HepG2 (cell line): ENCODE results near the gene BLOC1S4. TPM values are rescaled to one million over a fixed set of nuclear protein-coding genes. Genes with fewer than 3 reads are reported as not detected.

Experiments
- AKNA ChIP-seq: sonication (generic); formaldehyde crosslinking; IDR thresholded peaks from 2 replicates; pipeline ENCODE4 v1.4.0; 2020; ENCODE audit warnings: missing genetic modification reagents, borderline replicate concordance
- ATRX ChIP-seq: sonication (generic); formaldehyde crosslinking; IDR thresholded peaks from 2 replicates; pipeline ENCODE4 v1.4.0; 2020; ENCODE audit warnings: missing genetic modification reagents, borderline replicate concordance
- CENPBD1 ChIP-seq: sonication (generic); formaldehyde crosslinking; IDR thresholded peaks from 2 replicates; pipeline ENCODE4 v1.8.0; 2022; ENCODE audit warnings: missing genetic modification reagents, low read depth, mild to moderate bottlenecking, borderline replicate concordance
- FOSL2 ChIP-seq: sonication (generic); formaldehyde crosslinking; IDR thresholded peaks from 2 replicates; pipeline ENCODE4 v1.4.0; 2020; ENCODE audit warnings: missing genetic modification reagents
- GABPB1 ChIP-seq: IDR thresholded peaks from 2 replicates; pipeline ENCODE4 v1.6.1; 2016; ENCODE audit warnings: mild to moderate bottlenecking, missing genetic modification reagents, moderate library complexity, missing compliant biosample characterization
- GLI4 ChIP-seq: sonication (generic); formaldehyde crosslinking; IDR thresholded peaks from 2 replicates; pipeline ENCODE4 v1.5.1; 2020; ENCODE audit warnings: missing genetic modification reagents, mild to moderate bottlenecking, moderate library complexity, borderline replicate concordance
- GLMP ChIP-seq: sonication (generic); formaldehyde crosslinking; IDR thresholded peaks from 2 replicates; pipeline ENCODE4 v1.9.0; 2021; ENCODE audit warnings: missing genetic modification reagents, mild to moderate bottlenecking, borderline replicate concordance
- HMGA1 ChIP-seq: sonication (generic); formaldehyde crosslinking; conservative IDR thresholded peaks from 2 replicates; pipeline ENCODE4 v1.4.0; 2020; ENCODE audit warnings: missing genetic modification reagents
- HNF4A ChIP-seq: sonication (generic); formaldehyde crosslinking; IDR thresholded peaks from 2 replicates; pipeline ENCODE4 v1.4.0; 2020; ENCODE audit warnings: missing genetic modification reagents
- HNRNPUL1 ChIP-seq: fragments of 200-400 bp; formaldehyde crosslinking; IDR thresholded peaks from 2 replicates; pipeline ENCODE4 v1.6.1; 2017; ENCODE audit warnings: low read depth, mild to moderate bottlenecking, low read length, moderate library complexity
- PHF8 ChIP-seq: sonication (generic); formaldehyde crosslinking; IDR thresholded peaks from 2 replicates; pipeline ENCODE4 v1.5.0; 2020; ENCODE audit warnings: missing genetic modification reagents
- POLR2A ChIP-seq, 2 experiments: IDR thresholded peaks; 2 replicates each; pipeline ENCODE4 v1.6.1; 2011; ENCODE audit warnings: low read depth in 2 of 2, low read length in 2 of 2, mild to moderate bottlenecking in 1 of 2, moderate library complexity in 1 of 2; ENCODE audit not compliant: insufficient read depth in 1 of 2
- RAD21 ChIP-seq: fragments of 450-650 bp; formaldehyde crosslinking; IDR thresholded peaks from 2 replicates; pipeline ENCODE4 v1.5.0; 2020; ENCODE audit warnings: mild to moderate bottlenecking
- RAD51 ChIP-seq: fragments of 450-650 bp; IDR thresholded peaks from 2 replicates; pipeline ENCODE4 v1.6.1; 2016; ENCODE audit warnings: borderline replicate concordance
- THAP11 ChIP-seq: IDR thresholded peaks from 2 replicates; pipeline ENCODE4 v1.6.1; 2016; ENCODE audit warnings: missing biosample characterization, missing genetic modification reagents
- THYN1 ChIP-seq: sonication (generic); formaldehyde crosslinking; IDR thresholded peaks from 2 replicates; pipeline ENCODE4 v1.8.1; 2023; ENCODE audit warnings: low read depth, mild to moderate bottlenecking, moderate library complexity, missing genetic modification reagents, borderline replicate concordance
- ZKSCAN5 ChIP-seq: sonication (generic); formaldehyde crosslinking; IDR thresholded peaks from 2 replicates; pipeline ENCODE4 v1.5.1; 2020; ENCODE audit warnings: mild to moderate bottlenecking, missing genetic modification reagents
- ZMYM4 ChIP-seq: sonication (generic); formaldehyde crosslinking; IDR thresholded peaks from 2 replicates; pipeline ENCODE4 v1.8.1; 2023; ENCODE audit warnings: mild to moderate bottlenecking, missing genetic modification reagents
- ZNF337 ChIP-seq: sonication (generic); formaldehyde crosslinking; IDR thresholded peaks from 2 replicates; pipeline ENCODE4 v1.5.1; 2020; ENCODE audit warnings: missing genetic modification reagents, low read depth, mild to moderate bottlenecking, borderline replicate concordance
- ZNF367 ChIP-seq: sonication (generic); formaldehyde crosslinking; IDR thresholded peaks from 2 replicates; pipeline ENCODE4 v1.4.0; 2020; ENCODE audit warnings: missing genetic modification reagents, borderline replicate concordance
- ZNF546 ChIP-seq: sonication (generic); formaldehyde crosslinking; conservative IDR thresholded peaks from 2 replicates; pipeline ENCODE4 v1.8.1; 2023; ENCODE audit warnings: mild to moderate bottlenecking, missing genetic modification reagents
- ZNF674 ChIP-seq: sonication (generic); formaldehyde crosslinking; IDR thresholded peaks from 2 replicates; pipeline ENCODE4 v1.5.0; 2020; ENCODE audit warnings: low read depth, mild to moderate bottlenecking, missing genetic modification reagents
- ZNF747 ChIP-seq: sonication (generic); formaldehyde crosslinking; IDR thresholded peaks from 2 replicates; pipeline ENCODE4 v1.8.1; 2023; ENCODE audit warnings: missing genetic modification reagents, mild to moderate bottlenecking, borderline replicate concordance
- ZNF75D ChIP-seq: sonication (generic); formaldehyde crosslinking; IDR thresholded peaks from 2 replicates; pipeline ENCODE4 v1.8.1; 2023; ENCODE audit warnings: missing genetic modification reagents, mild to moderate bottlenecking, borderline replicate concordance
- ZSCAN30 ChIP-seq: sonication (generic); formaldehyde crosslinking; IDR thresholded peaks from 2 replicates; pipeline ENCODE4 v1.5.0; 2020; ENCODE audit warnings: mild to moderate bottlenecking, missing genetic modification reagents
- polyA plus RNA-seq, 8 experiments: library from polyadenylated mRNA; depleted of rRNA in 3 of 8; stranded (reverse) in 7 of 8; unstranded in 1 of 8; fragments of >200 nt; fragmentation: Illumina TruSeq in 4 of 8; extraction: Trizol in 4 of 8; gene quantifications; 2 replicates each; pipeline versions ENCODE4 v1.2.1 to v1.2.3, GENCODE V29; 2011 to 2016; ENCODE audit warnings: low read depth in 4 of 8, missing spikeins in 1 of 8, mixed read lengths in 1 of 8; ENCODE audit not compliant: insufficient read depth in 1 of 8
- total RNA-seq, 5 experiments: library from RNA; depleted of rRNA; stranded (reverse); fragments of >200 nt; fragmentation: Illumina TruSeq; extraction: Trizol; gene quantifications; 2 replicates each; pipeline ENCODE4 v1.2.3, GENCODE V29; 2016; ENCODE audit warnings: low read depth in 1 of 5

Gene BLOC1S4
- total and polyA plus RNA-seq, 2 of the 13 experiments (the other 11 are each of a cell fraction or from before 2014, with no cell fraction given) = 15.5 to 20.9 TPM

- TF ChIP-seq AKNA (CRISPR knock-in tag) = no peak
- TF ChIP-seq HMGA1 (CRISPR knock-in tag) = no peak
- TF ChIP-seq RAD51 = no peak
- TF ChIP-seq FOSL2 (CRISPR knock-in tag) = no peak
- peak; percentile 30; the same call in 1 of the 2 replicates for TF ChIP-seq GABPB1
- no peak for TF ChIP-seq ZNF367 (CRISPR knock-in tag)
- TF ChIP-seq POLR2A (IDR thresholded peaks at IDR 0.05; ENCODE audit: insufficient read depth in 1 of 2, low read depth in 2 of 2, low read length in 2 of 2) = peak in 1 of 2 experiments; percentile 57; a peak in 2 of 4 replicates
- peak; percentile 44; the same call in 1 of the 2 replicates for TF ChIP-seq PHF8
- peak; percentile 4; the same call in 1 of the 2 replicates for TF ChIP-seq THAP11
- no peak for TF ChIP-seq CENPBD1 (CRISPR knock-in tag)
- TF ChIP-seq ATRX (CRISPR knock-in tag) = no peak
- TF ChIP-seq RAD21 (CRISPR knock-in tag) = no peak
- no peak for TF ChIP-seq HNRNPUL1
- no peak; the same call in 1 of the 2 replicates for TF ChIP-seq ZNF747 (CRISPR knock-in tag)
- no peak for TF ChIP-seq THYN1 (CRISPR knock-in tag)
- TF ChIP-seq ZNF546 = 0 out of 2 replicates have a peak, but pooled peaks have one; percentile 10
- TF ChIP-seq ZNF337 (CRISPR knock-in tag) = no peak
- TF ChIP-seq GLMP (CRISPR knock-in tag) = no peak
- 0 out of 2 replicates have a peak, but pooled peaks have one; percentile 35 for TF ChIP-seq ZNF674 (CRISPR knock-in tag)
- TF ChIP-seq ZNF75D (CRISPR knock-in tag) = no peak
- no peak for TF ChIP-seq HNF4A (CRISPR knock-in tag)
- no peak for TF ChIP-seq ZKSCAN5 (CRISPR knock-in tag)
- TF ChIP-seq GLI4 (CRISPR knock-in tag) = no peak
- TF ChIP-seq ZMYM4 (CRISPR knock-in tag) = no peak
- TF ChIP-seq ZSCAN30 (CRISPR knock-in tag) = no peak
Measured at GRCh38 chr4:6689506-6689960, 26.4 kb upstream of the BLOC1S4 start (continued).
